GM18498 (cell line): ENCODE results near the gene TFR2.

Experiments
- ATAC-seq: cut with Tn5 transposase; IDR thresholded peaks from one replicate; pipeline ENCODE4 v1.9.1; 2021; ENCODE audit warnings: mild to moderate bottlenecking, moderate library complexity; ENCODE audit not compliant: unreplicated experiment

Gene TFR2

GRCh38 chr7:100573691-100574361, 67.5 kb downstream of the TFR2 start, which contains the start of gene SAP25:
TSS of gene SAP25 (minus strand) at chr7:100573900. CDS start at chr7:100573742, 158 bp downstream.
- ATAC-seq = no peak

DNA sequence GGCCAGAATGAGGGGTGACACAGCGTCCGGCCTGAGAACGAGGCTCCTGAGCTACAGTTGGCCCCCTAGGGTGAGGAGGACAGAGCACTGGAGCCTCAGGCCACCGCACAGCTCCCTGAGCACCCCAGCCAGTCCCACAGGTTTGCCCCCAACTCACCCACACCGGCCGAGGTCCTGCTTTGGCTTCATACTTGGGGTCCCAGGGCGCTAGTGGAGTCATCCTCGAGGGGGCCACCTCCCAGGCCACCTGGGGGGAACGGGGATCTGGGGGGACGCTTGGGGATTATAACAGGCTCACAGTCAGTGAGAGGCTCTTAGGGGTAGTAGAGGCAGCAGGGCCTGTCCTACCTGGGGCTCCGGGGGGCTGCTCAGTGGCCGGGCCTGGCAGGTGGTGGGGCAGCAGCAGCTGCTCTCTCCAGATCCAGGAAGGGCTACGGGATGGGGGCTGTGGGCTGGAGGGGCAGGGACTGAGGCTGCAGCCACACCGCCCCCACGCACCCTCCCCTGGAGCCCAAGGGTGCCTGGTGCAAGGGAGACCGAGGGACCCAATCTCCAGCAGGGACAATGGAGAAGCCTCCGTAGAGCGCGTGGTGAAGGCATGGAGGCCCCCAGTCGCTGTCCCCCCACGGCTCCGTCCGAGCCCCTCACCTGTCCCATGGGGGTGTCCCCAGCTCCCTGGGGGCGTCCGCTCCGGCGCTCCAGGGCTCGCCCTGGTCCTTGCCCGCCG, 68.2 kb downstream of the TFR2 start:
- ATAC-seq = no peak

DNA sequence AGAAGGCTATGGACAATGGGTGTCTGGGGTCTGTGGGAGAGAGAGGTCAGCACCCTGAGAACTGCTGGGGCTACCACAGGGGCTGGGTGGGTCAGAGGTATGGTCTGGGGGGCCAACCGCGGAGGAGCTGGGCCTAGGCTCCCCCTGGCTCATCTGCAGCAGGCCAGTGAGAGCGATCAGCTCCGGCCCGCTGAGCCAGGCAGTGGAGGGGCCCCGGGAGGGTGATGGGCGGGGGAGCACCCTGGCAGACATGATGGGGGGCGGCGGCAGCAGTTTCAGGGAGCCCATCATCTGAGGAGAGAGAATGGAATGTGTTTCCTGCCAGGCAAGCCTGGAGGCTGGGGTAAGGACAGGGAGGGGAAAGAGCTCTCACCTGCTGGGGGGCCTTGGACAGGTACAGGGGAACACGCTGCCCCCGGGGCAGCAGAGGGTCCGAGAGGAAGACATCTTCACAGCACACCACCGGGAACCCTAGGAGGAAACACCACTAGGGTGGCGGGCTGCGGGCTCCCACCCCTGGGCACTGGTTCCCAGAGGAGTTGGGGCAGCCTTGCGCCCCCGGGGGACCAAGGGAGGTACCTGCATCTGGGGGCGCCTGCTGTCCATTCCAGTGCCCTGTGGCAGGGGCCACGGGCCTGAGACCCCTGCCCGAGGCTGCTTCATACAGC, 68.9 kb downstream of the TFR2 start:
- no peak for ATAC-seq

- ATAC-seq = no peak
These were observed 69.6 kb downstream of the TFR2 start for GRCh38 chr7:100571829-100572116.

- no peak for ATAC-seq
These were observed 70.2 kb downstream of the TFR2 start for GRCh38 chr7:100570954-100571828.
